Panc1 (cell line): ENCODE data around the gene OTX1. TPM values are rescaled to one million over a fixed set of nuclear protein-coding genes. Genes with fewer than 3 reads are reported as not detected.
A peak's percentile ranks its signal among the peaks of the same experiment; 100 is the strongest.

Experiments used
- ATAC-seq: fragments of 200-7000 bp; cut with Tn5 transposase; 2 replicates; pipeline ENCODE4 v1.9.1; 2020; ENCODE audit warnings: mild to moderate bottlenecking, moderate library complexity
- BruUV-seq: library from RNA; stranded (reverse); fragments of 400-500 nt; replicated peaks from 2 replicates; lab custom pipeline; 2021; lab: Mats Ljungman, UMichigan
- CTCF ChIA-PET: fragments of 300-600 bp; sonication (Branson Sonifier 250); formaldehyde crosslinking; loops from one replicate; lab custom pipeline; 2022; ENCODE audit warnings: antibody characterized with exemption; lab: Charles Lee
- POLR2A ChIA-PET: fragments of 300-600 bp; sonication (Branson Sonifier 250); formaldehyde crosslinking; loops from one replicate; lab custom pipeline; 2022; ENCODE audit warnings: antibody characterized with exemption; lab: Charles Lee
- DNase-seq: peaks from one replicate; pipeline ENCODE4 v3.0.0-alpha.2; 2010; ENCODE audit warnings: low read depth, low spot score
- H3K27ac ChIP-seq: 2 replicates; pipeline ENCODE4 v1.5.1; 2011; ENCODE audit warnings: mild to moderate bottlenecking, low read length, inconsistent platforms
- H3K27me3 ChIP-seq: fragments of 200-500 bp; sonication (Bioruptor generic); 2 replicates; pipeline ENCODE4 v1.6.0; 2014; ENCODE audit warnings: low read length, inconsistent platforms; ENCODE audit not compliant: control insufficient read depth, insufficient read depth
- H3K36me3 ChIP-seq: fragments of 200-500 bp; sonication (Bioruptor generic); 2 replicates; pipeline ENCODE4 v1.5.1; 2014; ENCODE audit warnings: inconsistent platforms, mild to moderate bottlenecking, low read length, moderate library complexity; ENCODE audit not compliant: control insufficient read depth, insufficient read depth
- H3K4me1 ChIP-seq: 2 replicates; pipeline ENCODE4 v1.5.1; 2011; ENCODE audit warnings: inconsistent platforms, mild to moderate bottlenecking, low read length, moderate library complexity; ENCODE audit not compliant: control insufficient read depth, insufficient read depth
- H3K4me3 ChIP-seq, 2 experiments: 2 replicates each; pipeline ENCODE4 v1.5.1; 2011 to 2012; ENCODE audit warnings: low read depth in 2 of 2, low read length in 2 of 2, mild to moderate bottlenecking in 2 of 2, inconsistent platforms in 1 of 2, moderate library complexity in 1 of 2
- H3K9me3 ChIP-seq: fragments of 200-500 bp; sonication (Bioruptor generic); 2 replicates; pipeline ENCODE4 v1.5.1; 2014; ENCODE audit warnings: low read depth, mild to moderate bottlenecking, inconsistent platforms, low read length, moderate library complexity; ENCODE audit not compliant: control insufficient read depth, insufficient read depth
- POLR2AphosphoS5 ChIP-seq: IDR thresholded peaks from 2 replicates; pipeline ENCODE4 v1.6.1; 2012; ENCODE audit warnings: mild to moderate bottlenecking, low read depth, low read length, moderate library complexity
- SIN3A ChIP-seq: IDR thresholded peaks from 2 replicates; pipeline ENCODE4 v1.6.1; 2012; ENCODE audit warnings: low read depth, mild to moderate bottlenecking, low read length, moderate library complexity, borderline replicate concordance; ENCODE audit not compliant: insufficient read depth
- TCF7L2 ChIP-seq: IDR thresholded peaks from 2 replicates; pipeline ENCODE4 v1.6.1; 2011; ENCODE audit warnings: mild to moderate bottlenecking, low read depth, low read length, inconsistent platforms
- in situ Hi-C: cut with HindIII; loops from 2 replicates; pipeline ENCODE4 v1.10.0; 2016; ENCODE audit warnings: low sequenced_read_pairs, low pct_unique_long_range_greater_than_20kb
- intact Hi-C: fragments of 100-400 bp; cut with micrococcal nuclease; formaldehyde crosslinking; loops from one replicate; pipeline ENCODE4 v1.10.0; 2022; ENCODE audit not compliant: unreplicated experiment
- total RNA-seq: library from RNA; stranded (reverse); gene quantifications from one replicate; pipeline ENCODE4 v1.2.1, GENCODE V29; 2021; ENCODE audit not compliant: unreplicated experiment
- TF ChIP-seq, protein P1 (sequence below): fragments of 450-650 bp; IDR thresholded peaks from 2 replicates; pipeline ENCODE4 v1.5.1; 2017; ENCODE audit warnings: mild to moderate bottlenecking
- TF ChIP-seq, protein P2 (sequence below), 2 experiments: IDR thresholded peaks; 2 replicates each; pipeline ENCODE4 v1.6.1; 2011 to 2012; ENCODE audit warnings: low read depth in 2 of 2, control low read depth in 1 of 2, low read length in 1 of 2, mild to moderate bottlenecking in 1 of 2, moderate library complexity in 1 of 2; ENCODE audit not compliant: insufficient read depth in 1 of 2

OTX1 gene
- total RNA-seq, 1 experiment from 2014 or later = 4.2 TPM

DNA sequence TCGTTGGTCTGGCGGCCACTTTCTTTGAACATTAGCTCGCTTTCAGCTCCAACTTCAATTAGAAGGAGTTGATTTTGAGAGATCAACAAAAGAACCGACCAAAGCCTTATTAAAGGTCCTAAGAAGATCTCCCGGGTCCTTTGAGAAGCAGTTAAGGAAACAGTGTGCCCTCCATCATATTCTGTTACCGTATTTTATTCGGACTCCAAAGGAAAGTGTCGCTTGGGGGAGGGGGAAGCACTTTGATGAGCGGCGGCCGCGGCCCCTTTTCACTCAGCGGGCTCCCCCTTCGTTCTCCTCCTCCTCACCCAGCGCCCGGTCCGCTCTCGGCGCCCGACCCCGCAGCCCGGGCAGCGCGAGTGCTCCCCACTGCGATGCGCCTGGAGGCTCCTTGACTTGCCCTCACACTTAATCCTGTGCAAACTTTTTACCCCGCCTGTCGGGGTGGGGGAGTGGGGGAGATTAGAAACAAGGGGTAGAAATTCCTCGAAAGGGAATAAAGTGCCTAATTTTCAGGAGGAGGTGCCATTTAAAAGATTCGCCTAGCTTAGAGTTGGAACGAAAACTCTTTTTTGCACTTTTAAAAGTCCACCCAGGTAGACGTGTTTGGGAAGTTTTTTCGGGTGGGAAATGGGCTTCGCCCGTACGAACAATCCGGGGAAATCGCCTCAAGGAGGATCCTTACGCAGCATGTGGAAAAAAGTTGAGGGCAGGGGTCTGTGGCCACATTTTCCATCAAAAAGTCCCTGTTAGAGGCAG, 1.2 kb upstream of the OTX1 start:
- no peak for ATAC-seq
- H3K4me1 ChIP-seq = peaks cover 8% of the 10 kb centered on the region
- peaks cover 6% of the 10 kb centered on the region; the same call in 1 of the 2 replicates for H3K36me3 ChIP-seq
- CTCF ChIA-PET = no interaction called here
- H3K27ac ChIP-seq = peak overlapping the region; percentile 59; the same call in 1 of the 2 replicates
- TF ChIP-seq TCF7L2 (no peak), SIN3A (no peak), POLR2AphosphoS5 (no peak)
- TF ChIP-seq, protein P1, sequence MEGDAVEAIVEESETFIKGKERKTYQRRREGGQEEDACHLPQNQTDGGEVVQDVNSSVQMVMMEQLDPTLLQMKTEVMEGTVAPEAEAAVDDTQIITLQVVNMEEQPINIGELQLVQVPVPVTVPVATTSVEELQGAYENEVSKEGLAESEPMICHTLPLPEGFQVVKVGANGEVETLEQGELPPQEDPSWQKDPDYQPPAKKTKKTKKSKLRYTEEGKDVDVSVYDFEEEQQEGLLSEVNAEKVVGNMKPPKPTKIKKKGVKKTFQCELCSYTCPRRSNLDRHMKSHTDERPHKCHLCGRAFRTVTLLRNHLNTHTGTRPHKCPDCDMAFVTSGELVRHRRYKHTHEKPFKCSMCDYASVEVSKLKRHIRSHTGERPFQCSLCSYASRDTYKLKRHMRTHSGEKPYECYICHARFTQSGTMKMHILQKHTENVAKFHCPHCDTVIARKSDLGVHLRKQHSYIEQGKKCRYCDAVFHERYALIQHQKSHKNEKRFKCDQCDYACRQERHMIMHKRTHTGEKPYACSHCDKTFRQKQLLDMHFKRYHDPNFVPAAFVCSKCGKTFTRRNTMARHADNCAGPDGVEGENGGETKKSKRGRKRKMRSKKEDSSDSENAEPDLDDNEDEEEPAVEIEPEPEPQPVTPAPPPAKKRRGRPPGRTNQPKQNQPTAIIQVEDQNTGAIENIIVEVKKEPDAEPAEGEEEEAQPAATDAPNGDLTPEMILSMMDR = no peak
- TF ChIP-seq, protein P2, sequence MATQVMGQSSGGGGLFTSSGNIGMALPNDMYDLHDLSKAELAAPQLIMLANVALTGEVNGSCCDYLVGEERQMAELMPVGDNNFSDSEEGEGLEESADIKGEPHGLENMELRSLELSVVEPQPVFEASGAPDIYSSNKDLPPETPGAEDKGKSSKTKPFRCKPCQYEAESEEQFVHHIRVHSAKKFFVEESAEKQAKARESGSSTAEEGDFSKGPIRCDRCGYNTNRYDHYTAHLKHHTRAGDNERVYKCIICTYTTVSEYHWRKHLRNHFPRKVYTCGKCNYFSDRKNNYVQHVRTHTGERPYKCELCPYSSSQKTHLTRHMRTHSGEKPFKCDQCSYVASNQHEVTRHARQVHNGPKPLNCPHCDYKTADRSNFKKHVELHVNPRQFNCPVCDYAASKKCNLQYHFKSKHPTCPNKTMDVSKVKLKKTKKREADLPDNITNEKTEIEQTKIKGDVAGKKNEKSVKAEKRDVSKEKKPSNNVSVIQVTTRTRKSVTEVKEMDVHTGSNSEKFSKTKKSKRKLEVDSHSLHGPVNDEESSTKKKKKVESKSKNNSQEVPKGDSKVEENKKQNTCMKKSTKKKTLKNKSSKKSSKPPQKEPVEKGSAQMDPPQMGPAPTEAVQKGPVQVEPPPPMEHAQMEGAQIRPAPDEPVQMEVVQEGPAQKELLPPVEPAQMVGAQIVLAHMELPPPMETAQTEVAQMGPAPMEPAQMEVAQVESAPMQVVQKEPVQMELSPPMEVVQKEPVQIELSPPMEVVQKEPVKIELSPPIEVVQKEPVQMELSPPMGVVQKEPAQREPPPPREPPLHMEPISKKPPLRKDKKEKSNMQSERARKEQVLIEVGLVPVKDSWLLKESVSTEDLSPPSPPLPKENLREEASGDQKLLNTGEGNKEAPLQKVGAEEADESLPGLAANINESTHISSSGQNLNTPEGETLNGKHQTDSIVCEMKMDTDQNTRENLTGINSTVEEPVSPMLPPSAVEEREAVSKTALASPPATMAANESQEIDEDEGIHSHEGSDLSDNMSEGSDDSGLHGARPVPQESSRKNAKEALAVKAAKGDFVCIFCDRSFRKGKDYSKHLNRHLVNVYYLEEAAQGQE (IDR thresholded peaks at IDR 0.05; ENCODE audit: insufficient read depth in 1 of 2, low read depth in 2 of 2, low read length in 1 of 2) = no peak
- DNase-seq = no peak
- H3K27me3 ChIP-seq = no peaks in the 10 kb centered on the region; the same call in 1 of the 2 replicates
- POLR2A ChIA-PET = no interaction called here
- BruUV-seq = no TSS peak
- no peaks in the 10 kb centered on the region for H3K9me3 ChIP-seq
- H3K4me3 ChIP-seq = peak overlapping the region; percentile 80 to 98
- in situ Hi-C loops = no loop called here
- intact Hi-C loops = no loop called here

DNA sequence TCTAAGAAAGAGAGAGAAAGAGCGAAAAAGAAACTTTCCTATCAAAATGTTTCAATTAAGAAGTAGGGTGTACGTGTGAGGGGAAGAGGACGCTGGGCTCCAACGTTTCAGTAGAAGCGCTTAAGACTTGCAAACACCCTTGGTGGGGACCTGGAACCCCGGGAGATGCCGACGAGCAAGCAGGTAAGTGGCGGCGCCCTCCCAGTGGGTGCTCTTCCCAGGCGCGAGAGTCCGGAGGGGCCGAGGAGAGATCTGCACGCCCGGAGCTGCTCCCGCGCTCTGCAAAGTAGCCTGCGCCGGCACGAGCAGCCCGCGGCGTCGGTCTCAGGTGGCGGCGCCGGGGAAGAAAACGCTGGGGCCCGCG, 678 bp upstream of the OTX1 start:
- H3K4me3 ChIP-seq = peak overlapping the region; percentile 80 to 98
- H3K27ac ChIP-seq = peak overlapping the region; percentile 59
- TF ChIP-seq, protein P1 = no peak
- TF ChIP-seq POLR2AphosphoS5 (no peak), SIN3A (no peak), TCF7L2 (no peak)
- TF ChIP-seq, protein P2 (IDR thresholded peaks at IDR 0.05; ENCODE audit: insufficient read depth in 1 of 2, low read depth in 2 of 2, low read length in 1 of 2) = no peak
- peak; percentile 76 for ATAC-seq
- intact Hi-C loops (no loop called here), in situ Hi-C loops (no loop called here)
- no peak for DNase-seq
- peaks cover 6% of the 10 kb centered on the region; the same call in 1 of the 2 replicates for H3K36me3 ChIP-seq
- H3K4me1 ChIP-seq = peaks cover 8% of the 10 kb centered on the region
- H3K27me3 ChIP-seq = no peaks in the 10 kb centered on the region; the same call in 1 of the 2 replicates
- POLR2A ChIA-PET = interaction anchor here (0.7 kb wide), 1 partner anchor 15 kb away, joined by 7 read pairs; no protein-coding TSS in a partner anchor
- no peaks in the 10 kb centered on the region for H3K9me3 ChIP-seq
- CTCF ChIA-PET = no interaction called here
- BruUV-seq = no TSS peak
